HG02884 (cell line): ENCODE results near the gene C13orf42.

Experiments used
- ATAC-seq: cut with Tn5 transposase; IDR thresholded peaks from one replicate; pipeline ENCODE4 v1.9.1; 2021; ENCODE audit warnings: mild to moderate bottlenecking, moderate library complexity; ENCODE audit not compliant: unreplicated experiment

C13orf42 gene

GRCh38 chr13:51111174-51111573 is at the start of gene C13orf42:
TSS of gene C13orf42 (minus strand) at chr13:51111274. CDS start at chr13:51111209, 65 bp downstream.
- no peak for ATAC-seq

- ATAC-seq = no peak
Measured at GRCh38 chr13:51158880-51159518, 47.9 kb upstream of the C13orf42 start.

GRCh38 chr13:51158365-51158764 is 47.3 kb upstream of the C13orf42 start:
- ATAC-seq = no peak

GRCh38 chr13:51156648-51157047 is 45.6 kb upstream of the C13orf42 start:
- no peak for ATAC-seq

- no peak for ATAC-seq
Measured at GRCh38 chr13:51155776-51156515, 44.9 kb upstream of the C13orf42 start.

GRCh38 chr13:51155161-51155560 is 44.1 kb upstream of the C13orf42 start:
- ATAC-seq = no peak

- no peak for ATAC-seq
Measured at GRCh38 chr13:51154029-51154555, 43.0 kb upstream of the C13orf42 start.

GRCh38 chr13:51153527-51153926 is 42.5 kb upstream of the C13orf42 start:
- no peak for ATAC-seq

- ATAC-seq = no peak
Measured at GRCh38 chr13:51152701-51153100, 41.6 kb upstream of the C13orf42 start.

GRCh38 chr13:51151463-51151862 is 40.4 kb upstream of the C13orf42 start:
- no peak for ATAC-seq

- no peak for ATAC-seq
Measured at GRCh38 chr13:51148952-51149573, 38.0 kb upstream of the C13orf42 start.

- ATAC-seq = no peak
Measured at GRCh38 chr13:51148223-51148951, 37.3 kb upstream of the C13orf42 start.

GRCh38 chr13:51147732-51148131 is 36.7 kb upstream of the C13orf42 start:
- no peak for ATAC-seq

- ATAC-seq = no peak
Measured at GRCh38 chr13:51146667-51147066, 35.6 kb upstream of the C13orf42 start.

GRCh38 chr13:51137250-51137649 is 26.2 kb upstream of the C13orf42 start:
- ATAC-seq = no peak

- ATAC-seq = no peak
Measured at GRCh38 chr13:51136276-51136980, 25.4 kb upstream of the C13orf42 start.

- ATAC-seq = no peak
Measured at GRCh38 chr13:51134763-51135365, 23.8 kb upstream of the C13orf42 start.

- ATAC-seq = no peak
Measured at GRCh38 chr13:51130348-51130747, 19.3 kb upstream of the C13orf42 start.

- peak; percentile 90 for ATAC-seq
Measured at GRCh38 chr13:51125495-51126226, 14.6 kb upstream of the C13orf42 start.
